SK-N-SH treated with all-trans-retinoic acid at 6 μM for 48 hours (cell line): ENCODE data around the gene SLC13A4.

Experiments used
- ATAC-seq: fragments of 200-7000 bp; cut with Tn5 transposase; 3 replicates; pipeline ENCODE4 v1.9.1; 2020; ENCODE audit warnings: mild to moderate bottlenecking, moderate library complexity
- ARNTL ChIP-seq: fragments of 450-650 bp; formaldehyde crosslinking; IDR thresholded peaks from 2 replicates; pipeline ENCODE4 v1.5.0; 2020; ENCODE audit warnings: low read depth, mild to moderate bottlenecking, moderate library complexity, borderline replicate concordance
- BACH2 ChIP-seq: fragments of 250-450 bp; sonication (Bioruptor Pico); IDR thresholded peaks from 2 replicates; pipeline ENCODE4 v1.9.0; 2021; ENCODE audit warnings: mild to moderate bottlenecking, borderline replicate concordance
- CSDC2 ChIP-seq: fragments of 250-450 bp; sonication (Bioruptor Pico); IDR thresholded peaks from 2 replicates; pipeline ENCODE4 v1.5.0; 2020; ENCODE audit warnings: mild to moderate bottlenecking, moderate library complexity
- ESRRG ChIP-seq: fragments of 250-450 bp; sonication (Bioruptor Pico); IDR thresholded peaks from 2 replicates; pipeline ENCODE4 v1.6.1; 2021; ENCODE audit warnings: mild to moderate bottlenecking
- GLIS3 ChIP-seq: fragments of 250-450 bp; sonication (Bioruptor Pico); IDR thresholded peaks from 2 replicates; pipeline ENCODE4 v1.5.0; 2020; ENCODE audit warnings: mild to moderate bottlenecking, moderate library complexity
- ISL1 ChIP-seq: fragments of 250-450 bp; sonication (Bioruptor Pico); IDR thresholded peaks from 2 replicates; pipeline ENCODE4 v2.1.2; 2022; ENCODE audit warnings: mild to moderate bottlenecking, moderate library complexity
- OSR1 ChIP-seq: fragments of 250-450 bp; sonication (Bioruptor Pico); IDR thresholded peaks from 2 replicates; pipeline ENCODE4 v1.8.0; 2022; ENCODE audit warnings: moderate library complexity, mild to moderate bottlenecking, inconsistent platforms
- PPARA ChIP-seq: fragments of 250-450 bp; sonication (Bioruptor Pico); IDR thresholded peaks from 2 replicates; pipeline ENCODE4 v1.5.0; 2020; ENCODE audit warnings: mild to moderate bottlenecking, borderline replicate concordance
- RARB ChIP-seq: fragments of 250-450 bp; sonication (Bioruptor Pico); IDR thresholded peaks from 2 replicates; pipeline ENCODE4 v1.8.0; 2021; ENCODE audit warnings: mild to moderate bottlenecking, moderate library complexity
- SNAI2 ChIP-seq: fragments of 250-450 bp; sonication (Bioruptor Pico); IDR thresholded peaks from 2 replicates; pipeline ENCODE4 v1.5.0; 2020; ENCODE audit warnings: mild to moderate bottlenecking, moderate library complexity
- TCF4 ChIP-seq: fragments of 250-450 bp; sonication (Bioruptor Pico); IDR thresholded peaks from 2 replicates; pipeline ENCODE4 v1.8.0; 2021; ENCODE audit warnings: mild to moderate bottlenecking, moderate library complexity, borderline replicate concordance
- TOX ChIP-seq: fragments of 250-450 bp; sonication (Bioruptor Pico); IDR thresholded peaks from 2 replicates; pipeline ENCODE4 v1.8.0; 2021; ENCODE audit warnings: mild to moderate bottlenecking, moderate library complexity, borderline replicate concordance
- ZC3H10 ChIP-seq: fragments of 250-450 bp; sonication (Bioruptor Pico); IDR thresholded peaks from 2 replicates; pipeline ENCODE4 v1.5.1; 2021; ENCODE audit warnings: mild to moderate bottlenecking, moderate library complexity
- ZFP3 ChIP-seq: fragments of 250-450 bp; sonication (Bioruptor Pico); IDR thresholded peaks from 2 replicates; pipeline ENCODE4 v1.5.0; 2020; ENCODE audit warnings: mild to moderate bottlenecking, moderate library complexity
- ZNF565 ChIP-seq: fragments of 450-650 bp; formaldehyde crosslinking; conservative IDR thresholded peaks from 2 replicates; pipeline ENCODE4 v1.5.0; 2020; ENCODE audit warnings: low read depth, mild to moderate bottlenecking, moderate library complexity
- ZNF70 ChIP-seq: fragments of 450-650 bp; formaldehyde crosslinking; IDR thresholded peaks from 2 replicates; pipeline ENCODE4 v1.5.0; 2020; ENCODE audit warnings: mild to moderate bottlenecking, moderate library complexity
- ZNF8 ChIP-seq: fragments of 450-650 bp; formaldehyde crosslinking; IDR thresholded peaks from 2 replicates; pipeline ENCODE4 v1.5.0; 2020; ENCODE audit warnings: mild to moderate bottlenecking, moderate library complexity
- TF ChIP-seq, protein P1 (sequence below): fragments of 250-450 bp; sonication (Bioruptor Pico); IDR thresholded peaks from 2 replicates; pipeline ENCODE4 v1.5.1; 2020; ENCODE audit warnings: low read depth, mild to moderate bottlenecking, moderate library complexity
- TF ChIP-seq, protein P2 (sequence below): fragments of 250-450 bp; sonication (Bioruptor Pico); IDR thresholded peaks from 2 replicates; pipeline ENCODE4 v1.8.0; 2020; ENCODE audit warnings: mild to moderate bottlenecking, moderate library complexity, borderline replicate concordance
- TF ChIP-seq, protein P3 (sequence below): fragments of 250-450 bp; sonication (Bioruptor Pico); IDR thresholded peaks from 2 replicates; pipeline ENCODE4 v1.5.1; 2021; ENCODE audit warnings: mild to moderate bottlenecking, moderate library complexity
- TF ChIP-seq, protein P4 (sequence below): fragments of 250-450 bp; sonication (Bioruptor Pico); IDR thresholded peaks from 2 replicates; pipeline ENCODE4 v1.8.0; 2021; ENCODE audit warnings: low read depth, mild to moderate bottlenecking, moderate library complexity, borderline replicate concordance
- TF ChIP-seq, protein P5 (sequence below): fragments of 250-450 bp; sonication (Bioruptor Pico); IDR thresholded peaks from 2 replicates; pipeline ENCODE4 v1.5.0; 2020; ENCODE audit warnings: mild to moderate bottlenecking, moderate library complexity

SLC13A4 gene

DNA sequence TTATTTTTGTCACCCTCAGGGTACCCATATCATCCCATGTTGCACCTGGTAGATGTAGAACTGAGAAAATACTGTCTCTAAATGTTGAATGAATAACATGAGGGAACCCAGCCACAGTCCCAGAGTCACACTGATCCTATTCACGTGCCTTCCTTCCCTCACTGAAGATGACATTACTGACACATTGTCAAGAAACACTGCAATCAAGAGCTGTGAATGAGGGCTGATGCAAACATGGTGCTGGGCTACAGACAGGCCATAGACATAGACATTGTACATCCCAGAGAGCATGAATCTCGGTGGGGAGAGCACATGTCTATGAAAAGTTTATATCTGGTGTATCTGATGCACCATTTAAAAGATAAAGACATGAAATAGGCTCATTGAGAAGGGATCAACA lies 9.8 kb downstream of the SLC13A4 start (continued):
- TF ChIP-seq, protein P1, sequence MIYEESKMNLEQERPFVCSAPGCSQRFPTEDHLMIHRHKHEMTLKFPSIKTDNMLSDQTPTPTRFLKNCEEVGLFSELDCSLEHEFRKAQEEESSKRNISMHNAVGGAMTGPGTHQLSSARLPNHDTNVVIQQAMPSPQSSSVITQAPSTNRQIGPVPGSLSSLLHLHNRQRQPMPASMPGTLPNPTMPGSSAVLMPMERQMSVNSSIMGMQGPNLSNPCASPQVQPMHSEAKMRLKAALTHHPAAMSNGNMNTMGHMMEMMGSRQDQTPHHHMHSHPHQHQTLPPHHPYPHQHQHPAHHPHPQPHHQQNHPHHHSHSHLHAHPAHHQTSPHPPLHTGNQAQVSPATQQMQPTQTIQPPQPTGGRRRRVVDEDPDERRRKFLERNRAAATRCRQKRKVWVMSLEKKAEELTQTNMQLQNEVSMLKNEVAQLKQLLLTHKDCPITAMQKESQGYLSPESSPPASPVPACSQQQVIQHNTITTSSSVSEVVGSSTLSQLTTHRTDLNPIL: no peak
- TF ChIP-seq TOX (CRISPR knock-in tag): no peak
- TF ChIP-seq, all 23 proteins: peak for 0

DNA sequence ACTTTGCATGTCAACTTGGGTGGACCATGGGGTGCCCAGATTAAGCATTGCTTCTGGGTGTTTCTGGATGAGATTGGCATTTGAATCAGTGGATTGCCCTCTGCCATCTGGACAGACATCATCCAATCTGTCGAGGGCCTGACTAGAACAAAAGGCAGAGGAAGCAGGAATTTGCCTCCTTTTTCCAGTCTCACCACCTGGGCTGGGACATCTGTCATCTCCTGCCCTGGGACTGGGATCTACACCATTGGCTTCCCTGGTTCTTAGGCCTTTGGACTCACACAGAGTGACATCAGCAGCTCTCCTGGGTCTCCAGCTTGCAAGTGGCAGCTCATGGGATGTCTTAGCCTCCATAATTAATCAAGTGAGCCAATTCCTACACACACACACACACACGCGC lies 10.3 kb downstream of the SLC13A4 start:
- ATAC-seq: no peak
- TF ChIP-seq ZNF8 (CRISPR knock-in tag): no peak

DNA sequence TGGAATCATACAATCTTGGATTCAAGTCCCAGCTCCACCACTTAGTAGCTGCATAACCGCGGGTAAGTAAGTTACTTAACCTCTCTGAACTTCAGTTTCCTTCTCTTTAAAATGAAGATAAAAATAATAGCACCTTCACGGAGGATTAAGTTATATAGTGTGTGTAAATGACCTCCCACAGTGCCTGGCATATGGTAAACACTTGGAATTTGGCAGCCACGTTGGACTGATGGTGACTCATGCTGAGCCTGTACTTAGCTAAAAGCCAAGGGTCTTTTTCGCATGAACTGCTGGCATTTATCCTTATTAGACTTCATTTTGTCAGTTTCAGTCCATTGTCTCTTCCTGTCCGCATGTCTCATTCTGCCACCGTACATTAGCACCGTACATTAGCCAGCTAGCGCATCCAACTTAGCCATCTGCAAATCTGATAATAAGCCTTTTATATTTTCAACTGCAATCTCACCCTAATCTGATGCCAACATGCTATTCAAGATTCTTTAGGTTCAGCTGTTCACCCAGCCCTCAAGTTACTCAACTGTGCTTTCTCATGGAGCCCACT lies 11.2 kb downstream of the SLC13A4 start:
- peak; percentile 62 for ATAC-seq
- TF ChIP-seq ISL1 (CRISPR knock-in tag): peak; percentile 98
- TF ChIP-seq ESRRG (CRISPR knock-in tag): no peak
- TF ChIP-seq TCF4: peak; percentile 52; the same call in 1 of the 2 replicates
- TF ChIP-seq TOX (CRISPR knock-in tag): peak; percentile 54; the same call in 1 of the 2 replicates
- no peak for TF ChIP-seq ZNF70 (CRISPR knock-in tag)
- TF ChIP-seq, protein P2, sequence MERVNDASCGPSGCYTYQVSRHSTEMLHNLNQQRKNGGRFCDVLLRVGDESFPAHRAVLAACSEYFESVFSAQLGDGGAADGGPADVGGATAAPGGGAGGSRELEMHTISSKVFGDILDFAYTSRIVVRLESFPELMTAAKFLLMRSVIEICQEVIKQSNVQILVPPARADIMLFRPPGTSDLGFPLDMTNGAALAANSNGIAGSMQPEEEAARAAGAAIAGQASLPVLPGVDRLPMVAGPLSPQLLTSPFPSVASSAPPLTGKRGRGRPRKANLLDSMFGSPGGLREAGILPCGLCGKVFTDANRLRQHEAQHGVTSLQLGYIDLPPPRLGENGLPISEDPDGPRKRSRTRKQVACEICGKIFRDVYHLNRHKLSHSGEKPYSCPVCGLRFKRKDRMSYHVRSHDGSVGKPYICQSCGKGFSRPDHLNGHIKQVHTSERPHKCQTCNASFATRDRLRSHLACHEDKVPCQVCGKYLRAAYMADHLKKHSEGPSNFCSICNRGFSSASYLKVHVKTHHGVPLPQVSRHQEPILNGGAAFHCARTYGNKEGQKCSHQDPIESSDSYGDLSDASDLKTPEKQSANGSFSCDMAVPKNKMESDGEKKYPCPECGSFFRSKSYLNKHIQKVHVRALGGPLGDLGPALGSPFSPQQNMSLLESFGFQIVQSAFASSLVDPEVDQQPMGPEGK (CRISPR knock-in tag): 0 out of 2 replicates have a peak, but pooled peaks have one; percentile 77
- TF ChIP-seq, protein P1: 0 out of 2 replicates have a peak, but pooled peaks have one; percentile 26
- TF ChIP-seq SNAI2: peak; percentile 67; the same call in 1 of the 2 replicates
- TF ChIP-seq, protein P3, sequence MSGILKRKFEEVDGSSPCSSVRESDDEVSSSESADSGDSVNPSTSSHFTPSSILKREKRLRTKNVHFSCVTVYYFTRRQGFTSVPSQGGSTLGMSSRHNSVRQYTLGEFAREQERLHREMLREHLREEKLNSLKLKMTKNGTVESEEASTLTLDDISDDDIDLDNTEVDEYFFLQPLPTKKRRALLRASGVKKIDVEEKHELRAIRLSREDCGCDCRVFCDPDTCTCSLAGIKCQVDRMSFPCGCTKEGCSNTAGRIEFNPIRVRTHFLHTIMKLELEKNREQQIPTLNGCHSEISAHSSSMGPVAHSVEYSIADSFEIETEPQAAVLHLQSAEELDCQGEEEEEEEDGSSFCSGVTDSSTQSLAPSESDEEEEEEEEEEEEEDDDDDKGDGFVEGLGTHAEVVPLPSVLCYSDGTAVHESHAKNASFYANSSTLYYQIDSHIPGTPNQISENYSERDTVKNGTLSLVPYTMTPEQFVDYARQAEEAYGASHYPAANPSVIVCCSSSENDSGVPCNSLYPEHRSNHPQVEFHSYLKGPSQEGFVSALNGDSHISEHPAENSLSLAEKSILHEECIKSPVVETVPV (CRISPR knock-in tag): no peak
- TF ChIP-seq, protein P4, sequence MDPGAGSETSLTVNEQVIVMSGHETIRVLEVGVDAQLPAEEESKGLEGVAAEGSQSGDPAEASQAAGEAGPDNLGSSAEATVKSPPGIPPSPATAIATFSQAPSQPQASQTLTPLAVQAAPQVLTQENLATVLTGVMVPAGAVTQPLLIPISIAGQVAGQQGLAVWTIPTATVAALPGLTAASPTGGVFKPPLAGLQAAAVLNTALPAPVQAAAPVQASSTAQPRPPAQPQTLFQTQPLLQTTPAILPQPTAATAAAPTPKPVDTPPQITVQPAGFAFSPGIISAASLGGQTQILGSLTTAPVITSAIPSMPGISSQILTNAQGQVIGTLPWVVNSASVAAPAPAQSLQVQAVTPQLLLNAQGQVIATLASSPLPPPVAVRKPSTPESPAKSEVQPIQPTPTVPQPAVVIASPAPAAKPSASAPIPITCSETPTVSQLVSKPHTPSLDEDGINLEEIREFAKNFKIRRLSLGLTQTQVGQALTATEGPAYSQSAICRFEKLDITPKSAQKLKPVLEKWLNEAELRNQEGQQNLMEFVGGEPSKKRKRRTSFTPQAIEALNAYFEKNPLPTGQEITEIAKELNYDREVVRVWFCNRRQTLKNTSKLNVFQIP (CRISPR knock-in tag): no peak
- TF ChIP-seq GLIS3: 0 out of 2 replicates have a peak, but pooled peaks have one; percentile 44
- TF ChIP-seq ZNF8 (CRISPR knock-in tag): no peak
- TF ChIP-seq, protein P5, sequence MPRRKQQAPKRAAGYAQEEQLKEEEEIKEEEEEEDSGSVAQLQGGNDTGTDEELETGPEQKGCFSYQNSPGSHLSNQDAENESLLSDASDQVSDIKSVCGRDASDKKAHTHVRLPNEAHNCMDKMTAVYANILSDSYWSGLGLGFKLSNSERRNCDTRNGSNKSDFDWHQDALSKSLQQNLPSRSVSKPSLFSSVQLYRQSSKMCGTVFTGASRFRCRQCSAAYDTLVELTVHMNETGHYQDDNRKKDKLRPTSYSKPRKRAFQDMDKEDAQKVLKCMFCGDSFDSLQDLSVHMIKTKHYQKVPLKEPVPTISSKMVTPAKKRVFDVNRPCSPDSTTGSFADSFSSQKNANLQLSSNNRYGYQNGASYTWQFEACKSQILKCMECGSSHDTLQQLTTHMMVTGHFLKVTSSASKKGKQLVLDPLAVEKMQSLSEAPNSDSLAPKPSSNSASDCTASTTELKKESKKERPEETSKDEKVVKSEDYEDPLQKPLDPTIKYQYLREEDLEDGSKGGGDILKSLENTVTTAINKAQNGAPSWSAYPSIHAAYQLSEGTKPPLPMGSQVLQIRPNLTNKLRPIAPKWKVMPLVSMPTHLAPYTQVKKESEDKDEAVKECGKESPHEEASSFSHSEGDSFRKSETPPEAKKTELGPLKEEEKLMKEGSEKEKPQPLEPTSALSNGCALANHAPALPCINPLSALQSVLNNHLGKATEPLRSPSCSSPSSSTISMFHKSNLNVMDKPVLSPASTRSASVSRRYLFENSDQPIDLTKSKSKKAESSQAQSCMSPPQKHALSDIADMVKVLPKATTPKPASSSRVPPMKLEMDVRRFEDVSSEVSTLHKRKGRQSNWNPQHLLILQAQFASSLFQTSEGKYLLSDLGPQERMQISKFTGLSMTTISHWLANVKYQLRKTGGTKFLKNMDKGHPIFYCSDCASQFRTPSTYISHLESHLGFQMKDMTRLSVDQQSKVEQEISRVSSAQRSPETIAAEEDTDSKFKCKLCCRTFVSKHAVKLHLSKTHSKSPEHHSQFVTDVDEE (CRISPR knock-in tag): no peak
- TF ChIP-seq RARB (CRISPR knock-in tag): no peak
- TF ChIP-seq OSR1 (CRISPR knock-in tag): no peak
- TF ChIP-seq PPARA (CRISPR knock-in tag): no peak
- TF ChIP-seq ZNF565 (CRISPR knock-in tag): no peak
- peak; percentile 73 for TF ChIP-seq ZFP3 (CRISPR knock-in tag)
- TF ChIP-seq ARNTL: no peak
- no peak for TF ChIP-seq BACH2 (CRISPR knock-in tag)
- peak; percentile 68; the same call in 1 of the 2 replicates for TF ChIP-seq ZC3H10 (CRISPR knock-in tag)
- TF ChIP-seq CSDC2 (CRISPR knock-in tag): no peak
